ENCODE measurements around the gene ADGRV1. TPM values are rescaled to one million over a fixed set of nuclear protein-coding genes. Genes with fewer than 3 reads are reported as not detected.

The ADGRV1 gene
- polyA plus RNA-seq, 1 donor from 2014 or later = 3.7 TPM

DNA sequence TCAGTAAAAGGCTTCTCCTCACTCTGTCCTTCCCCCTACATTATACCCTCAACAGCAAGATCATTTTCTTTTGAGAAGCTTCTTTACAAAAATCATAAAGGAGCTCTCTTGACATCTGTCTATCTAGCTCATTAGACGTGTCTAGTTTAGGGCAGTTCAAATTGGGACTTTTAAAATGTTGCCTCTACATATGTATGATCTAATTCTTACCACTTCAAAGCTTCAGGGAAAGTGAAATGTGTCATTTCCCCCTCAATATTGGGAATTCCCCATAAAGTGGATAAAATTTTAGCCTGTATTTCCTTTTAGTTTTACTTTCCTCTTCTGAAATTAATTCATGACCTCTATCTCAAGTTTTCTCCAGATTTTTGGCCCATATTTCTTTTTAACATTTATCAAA is 500.8 kb downstream of the ADGRV1 start:
- Histone ChIP-seq H3K27me3 (ENCODE audit: insufficient read depth, low read depth, low read length) (no peaks in the 10 kb centered on the region), H3K27ac (ENCODE audit: low read length) (no peak overlapping the region), H3K9ac (ENCODE audit: low read length) (no peak overlapping the region), H3K4me2 (ENCODE audit: low read length) (no peak overlapping the region), H3K79me2 (replicated peaks; ENCODE audit: insufficient read depth, low read length) (no peaks in the 10 kb centered on the region), H3F3A (ENCODE audit: insufficient read depth, low read length, poor library complexity, severe bottlenecking) (no peaks in the 10 kb centered on the region), H3K36me3 (ENCODE audit: insufficient read depth, low read length) (no peaks in the 10 kb centered on the region), H4K20me1 (ENCODE audit: insufficient read depth) (no peaks in the 10 kb centered on the region), H2AFZ (ENCODE audit: low read depth, low read length) (no peak overlapping the region), H3K4me3 (ENCODE audit: low read length) (no peak overlapping the region), H3K9me2 (ENCODE audit: insufficient read depth, low read length) (no peaks in the 10 kb centered on the region), H3K9me3 (ENCODE audit: low read length) (no peaks in the 10 kb centered on the region)
- no peak for TF ChIP-seq TAF1 (IDR thresholded peaks at IDR 0.05; ENCODE audit: low read depth)
- TF ChIP-seq POLR2AphosphoS5 (IDR thresholded peaks at IDR 0.05) = no peak
- no peak for TF ChIP-seq REST (IDR thresholded peaks at IDR 0.05; ENCODE audit: borderline replicate concordance)
- no peak for TF ChIP-seq RAD21 (conservative IDR thresholded peaks at IDR 0.05)

DNA sequence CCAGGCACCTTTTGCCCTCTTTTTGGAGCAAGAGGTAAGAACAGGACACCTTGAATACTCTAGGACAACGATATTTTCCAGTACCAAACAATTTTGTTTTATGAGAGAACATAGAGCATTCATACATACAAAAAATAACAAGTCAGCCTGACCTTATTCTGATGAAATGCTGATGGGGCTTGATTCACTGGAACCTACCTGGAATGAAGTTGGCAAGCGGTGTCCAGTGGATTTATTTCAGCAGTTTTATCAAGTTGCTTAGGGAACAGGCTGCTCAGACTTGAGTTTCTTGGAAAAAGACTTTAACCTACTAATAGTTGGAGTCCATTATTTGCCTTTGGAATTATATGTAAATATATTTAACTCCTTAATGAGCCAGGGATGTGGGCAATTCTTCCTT is 502.5 kb downstream of the ADGRV1 start:
- no peak overlapping the region for H2AFZ ChIP-seq (ENCODE audit: low read depth, low read length)
- no peaks in the 10 kb centered on the region for H3K27me3 ChIP-seq (ENCODE audit: insufficient read depth, low read depth, low read length)
- H3K9me2 ChIP-seq (ENCODE audit: insufficient read depth, low read length) = no peaks in the 10 kb centered on the region
- no peak overlapping the region for H3K27ac ChIP-seq (ENCODE audit: low read length)
- H4K20me1 ChIP-seq (ENCODE audit: insufficient read depth) = no peaks in the 10 kb centered on the region
- TF ChIP-seq SMC3 (conservative IDR thresholded peaks at IDR 0.05; ENCODE audit: poor library complexity) (no peak), TAF1 (IDR thresholded peaks at IDR 0.05; ENCODE audit: low read depth) (no peak), EZH2 (IDR thresholded peaks at IDR 0.05; ENCODE audit: borderline replicate concordance, insufficient read depth, low read length, poor library complexity, severe bottlenecking) (no peak), POLR2AphosphoS5 (IDR thresholded peaks at IDR 0.05) (no peak), EP300 (conservative IDR thresholded peaks at IDR 0.05; ENCODE audit: poor library complexity, severe bottlenecking) (no peak), RAD21 (conservative IDR thresholded peaks at IDR 0.05) (no peak)
- TF ChIP-seq, protein P1, sequence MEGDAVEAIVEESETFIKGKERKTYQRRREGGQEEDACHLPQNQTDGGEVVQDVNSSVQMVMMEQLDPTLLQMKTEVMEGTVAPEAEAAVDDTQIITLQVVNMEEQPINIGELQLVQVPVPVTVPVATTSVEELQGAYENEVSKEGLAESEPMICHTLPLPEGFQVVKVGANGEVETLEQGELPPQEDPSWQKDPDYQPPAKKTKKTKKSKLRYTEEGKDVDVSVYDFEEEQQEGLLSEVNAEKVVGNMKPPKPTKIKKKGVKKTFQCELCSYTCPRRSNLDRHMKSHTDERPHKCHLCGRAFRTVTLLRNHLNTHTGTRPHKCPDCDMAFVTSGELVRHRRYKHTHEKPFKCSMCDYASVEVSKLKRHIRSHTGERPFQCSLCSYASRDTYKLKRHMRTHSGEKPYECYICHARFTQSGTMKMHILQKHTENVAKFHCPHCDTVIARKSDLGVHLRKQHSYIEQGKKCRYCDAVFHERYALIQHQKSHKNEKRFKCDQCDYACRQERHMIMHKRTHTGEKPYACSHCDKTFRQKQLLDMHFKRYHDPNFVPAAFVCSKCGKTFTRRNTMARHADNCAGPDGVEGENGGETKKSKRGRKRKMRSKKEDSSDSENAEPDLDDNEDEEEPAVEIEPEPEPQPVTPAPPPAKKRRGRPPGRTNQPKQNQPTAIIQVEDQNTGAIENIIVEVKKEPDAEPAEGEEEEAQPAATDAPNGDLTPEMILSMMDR (IDR thresholded peaks at IDR 0.05; ENCODE audit: poor library complexity, severe bottlenecking) = no peak
- no peaks in the 10 kb centered on the region for H3K36me3 ChIP-seq (ENCODE audit: insufficient read depth, low read length)
- H3K79me2 ChIP-seq (replicated peaks; ENCODE audit: insufficient read depth, low read length) = no peaks in the 10 kb centered on the region
- H3K4me3 ChIP-seq (ENCODE audit: low read length) = no peak overlapping the region
- H3F3A ChIP-seq (ENCODE audit: insufficient read depth, low read length, poor library complexity, severe bottlenecking) = peaks cover 3% of the 10 kb centered on the region
- no peaks in the 10 kb centered on the region for H3K9me3 ChIP-seq (ENCODE audit: low read length)
- no peak overlapping the region for H3K9ac ChIP-seq (ENCODE audit: low read length)
- no peak overlapping the region for H3K4me2 ChIP-seq (ENCODE audit: low read length)

DNA sequence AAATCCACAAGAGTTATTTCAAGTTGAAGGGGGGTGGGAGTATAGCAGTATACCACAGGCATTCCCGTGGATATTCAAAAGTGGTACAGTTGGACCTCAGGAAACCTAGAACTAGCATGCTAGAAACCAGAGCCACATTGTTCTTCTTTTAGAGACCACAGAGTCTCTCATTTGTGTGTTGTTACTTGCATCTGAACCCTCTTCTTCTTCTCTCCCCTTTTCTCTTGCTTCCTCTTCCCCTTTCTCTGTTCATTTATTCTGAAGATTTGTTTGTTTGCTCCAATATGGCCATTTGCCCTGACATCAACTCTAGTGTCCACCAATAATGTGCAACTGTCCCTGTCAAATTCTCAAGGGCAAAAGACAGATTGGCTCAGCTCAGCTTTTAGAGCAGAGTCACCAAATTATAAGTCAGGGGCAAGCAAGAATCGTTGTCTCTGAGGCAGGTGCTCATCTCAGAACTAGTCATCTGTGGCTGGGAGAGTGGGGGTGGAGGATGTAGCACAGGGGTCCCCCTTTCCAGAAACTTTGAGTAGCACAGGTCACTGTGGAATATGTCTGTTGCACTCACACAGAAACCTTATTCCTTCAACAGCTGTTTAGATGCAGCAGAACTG is 503.5 kb downstream of the ADGRV1 start:
- Histone ChIP-seq H3K27me3 (ENCODE audit: insufficient read depth, low read depth, low read length) (no peaks in the 10 kb centered on the region), H3K9ac (ENCODE audit: low read length) (no peak overlapping the region), H4K20me1 (ENCODE audit: insufficient read depth) (no peaks in the 10 kb centered on the region), H3K79me2 (replicated peaks; ENCODE audit: insufficient read depth, low read length) (no peaks in the 10 kb centered on the region), H3F3A (ENCODE audit: insufficient read depth, low read length, poor library complexity, severe bottlenecking) (peaks cover 4% of the 10 kb centered on the region), H3K9me2 (ENCODE audit: insufficient read depth, low read length) (no peaks in the 10 kb centered on the region), H3K4me3 (ENCODE audit: low read length) (no peak overlapping the region), H3K4me2 (ENCODE audit: low read length) (no peak overlapping the region), H2AFZ (ENCODE audit: low read depth, low read length) (no peak overlapping the region), H3K36me3 (ENCODE audit: insufficient read depth, low read length) (no peaks in the 10 kb centered on the region), H3K9me3 (ENCODE audit: low read length) (no peaks in the 10 kb centered on the region), H3K27ac (ENCODE audit: low read length) (no peak overlapping the region)
- TF ChIP-seq RAD21 (conservative IDR thresholded peaks at IDR 0.05) (no peak), TAF1 (IDR thresholded peaks at IDR 0.05; ENCODE audit: low read depth) (no peak), SMC3 (conservative IDR thresholded peaks at IDR 0.05; ENCODE audit: poor library complexity) (no peak), EZH2 (IDR thresholded peaks at IDR 0.05; ENCODE audit: borderline replicate concordance, insufficient read depth, low read length, poor library complexity, severe bottlenecking) (no peak), REST (IDR thresholded peaks at IDR 0.05; ENCODE audit: borderline replicate concordance) (no peak), MXI1 (conservative IDR thresholded peaks at IDR 0.05; ENCODE audit: poor library complexity, severe bottlenecking) (no peak), POLR2AphosphoS5 (IDR thresholded peaks at IDR 0.05) (no peak)
- TF ChIP-seq, protein P1 (IDR thresholded peaks at IDR 0.05; ENCODE audit: poor library complexity, severe bottlenecking) = no peak

Measured in neural cell (in vitro differentiated cells).